ENCODE data around the gene KSR2. TPM values are rescaled to one million over a fixed set of nuclear protein-coding genes. Genes with fewer than 3 reads are reported as not detected.
A peak's percentile ranks its signal among the peaks of the same experiment; 100 is the strongest.
"Not testable (repeated sequence)": the region's sequence is repeated elsewhere in the genome, so short reads cannot be mapped to it uniquely, and the experiment has no call there.

KSR2 gene
- polyA plus RNA-seq, 1 donor, result 1.2 TPM

DNA sequence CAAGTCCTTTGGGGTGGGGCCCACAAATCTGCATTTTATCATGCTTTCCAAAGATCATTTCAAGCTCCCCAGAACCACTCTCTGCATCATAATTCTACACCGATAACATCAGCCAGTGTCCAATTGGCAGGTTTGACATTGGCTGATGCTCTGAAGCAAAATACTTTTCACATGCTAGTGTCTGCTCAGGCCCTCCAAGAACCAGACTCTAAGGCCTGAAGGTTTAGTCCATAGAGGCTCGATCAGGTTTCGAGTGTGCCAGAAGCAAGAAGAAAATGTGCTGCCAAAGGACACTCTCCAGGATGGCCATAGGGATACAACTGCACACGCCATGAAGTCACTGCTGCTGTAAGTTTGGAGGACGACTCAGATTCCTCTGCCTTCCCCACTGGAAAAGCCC, 280.3 kb downstream of the KSR2 start:
- no peak for DNase-seq

DNA sequence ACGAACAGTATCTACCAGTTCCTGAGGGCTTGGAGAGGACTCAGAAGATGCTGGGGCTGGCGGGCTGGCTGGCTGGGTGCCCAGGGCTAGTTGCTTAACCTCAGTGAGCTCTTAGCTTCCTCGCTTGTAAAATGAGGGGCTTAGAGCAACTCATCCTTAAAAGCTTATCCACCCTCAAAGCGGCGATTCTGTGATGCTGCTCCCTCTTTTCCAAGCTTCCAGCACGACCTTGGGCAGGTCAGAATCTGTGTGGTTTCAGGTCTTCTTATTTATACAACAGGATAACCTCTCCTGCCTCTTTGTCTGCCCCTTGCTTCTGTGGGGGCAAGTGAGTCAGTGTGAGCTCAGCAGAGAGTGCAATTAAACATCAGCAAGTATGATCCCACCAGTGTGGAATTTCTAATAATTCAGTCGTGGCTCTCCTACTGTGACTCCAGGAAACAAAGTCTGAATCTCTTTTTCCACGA, 281.8 kb downstream of the KSR2 start:
- DNase-seq, result no peak

DNA sequence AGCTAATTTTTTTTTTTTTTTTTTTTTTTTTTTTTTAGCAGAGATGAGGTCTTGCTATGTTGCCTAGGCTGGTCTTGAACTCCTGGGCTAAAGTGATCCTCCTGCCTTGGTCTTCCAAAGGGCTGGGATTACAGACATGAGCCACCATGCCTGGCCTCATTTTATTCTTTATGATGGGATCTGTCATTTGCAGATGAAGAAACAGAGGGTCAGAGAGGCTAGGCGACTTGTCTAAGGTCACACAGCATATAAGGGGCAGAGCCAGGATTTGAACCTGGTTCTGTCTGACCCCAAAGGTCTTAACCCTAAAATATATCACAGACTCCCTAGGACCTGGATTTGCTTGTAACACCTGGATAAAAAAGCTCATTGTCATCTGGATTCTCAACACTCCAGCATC, 282.6 kb downstream of the KSR2 start:
- no peak for DNase-seq

DNA sequence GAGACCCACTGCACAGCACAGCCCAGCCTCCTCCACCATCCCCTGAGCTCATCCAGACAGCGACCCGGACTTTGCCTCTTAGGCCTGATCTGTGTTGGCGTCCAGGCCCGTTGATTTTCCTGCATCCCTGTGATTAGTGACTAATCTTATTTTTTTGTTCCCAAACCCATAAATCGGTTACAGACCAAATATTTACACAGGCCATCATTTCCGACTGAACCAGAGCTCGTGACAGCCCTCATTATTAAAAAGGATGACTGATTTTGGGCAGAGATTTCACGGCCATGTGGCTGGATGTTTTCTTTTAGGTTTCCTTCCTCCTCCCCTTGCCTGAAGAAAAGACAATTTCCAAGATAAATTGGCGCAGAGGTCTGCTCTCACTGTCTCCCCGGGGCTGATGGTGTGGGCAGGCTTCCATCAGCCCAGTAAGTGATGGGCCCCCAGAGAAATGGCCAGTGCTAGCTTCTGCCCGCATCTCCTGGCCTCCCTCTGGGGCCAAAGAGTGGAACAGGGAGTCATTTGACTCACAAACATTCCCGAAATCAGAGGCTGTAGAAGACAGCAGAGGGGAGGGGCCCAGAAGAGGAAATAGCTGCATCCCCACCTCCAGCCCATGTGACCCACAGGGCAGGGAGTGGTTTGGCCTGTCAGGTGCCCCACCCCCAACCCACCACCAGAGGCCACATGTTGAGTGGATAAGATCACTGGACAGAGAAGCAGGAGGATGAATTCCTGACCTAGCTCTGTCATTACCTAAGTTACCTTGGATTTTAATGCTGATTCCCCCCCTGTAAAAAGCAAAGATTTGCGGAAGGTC, 283.5 kb downstream of the KSR2 start:
- no peak for DNase-seq

DNA sequence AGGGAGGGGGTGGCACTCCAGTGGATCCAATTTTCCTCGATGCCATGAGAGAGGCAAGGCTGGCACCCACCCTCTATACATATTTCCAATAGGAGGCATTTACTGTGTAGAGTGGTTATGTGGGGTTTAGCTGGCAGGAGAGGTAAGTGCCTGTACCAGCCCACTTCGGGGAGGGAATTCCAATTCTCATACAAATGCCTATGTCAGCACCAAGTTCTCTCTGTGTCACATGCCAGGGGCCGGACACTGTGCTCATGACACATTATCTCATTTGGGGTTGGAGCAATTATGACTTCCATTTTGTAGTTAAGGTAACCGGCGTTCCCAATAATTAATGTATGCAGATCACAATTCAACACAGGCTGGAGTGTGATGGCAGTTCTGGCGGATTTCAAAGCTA, 284.3 kb downstream of the KSR2 start:
- no peak for DNase-seq

DNA sequence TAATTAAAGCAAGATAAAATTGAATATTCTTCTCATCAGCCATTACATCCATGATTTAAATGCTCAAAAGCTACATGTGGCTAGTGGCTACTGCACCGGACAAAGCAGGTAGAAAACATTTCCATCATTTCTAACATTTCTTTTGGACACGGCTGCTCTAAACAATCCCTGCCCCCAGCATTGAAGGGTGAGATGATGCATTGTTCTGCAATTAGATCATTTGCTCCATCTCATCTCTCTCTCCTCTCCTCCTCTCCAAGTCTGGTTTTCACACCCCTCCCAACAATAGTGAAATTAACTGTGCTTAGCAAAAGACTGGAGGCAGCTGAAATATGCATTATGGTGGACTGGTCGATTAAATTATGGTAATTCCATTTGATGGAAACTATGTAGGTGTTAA, 288.5 kb downstream of the KSR2 start:
- DNase-seq, result no peak

DNA sequence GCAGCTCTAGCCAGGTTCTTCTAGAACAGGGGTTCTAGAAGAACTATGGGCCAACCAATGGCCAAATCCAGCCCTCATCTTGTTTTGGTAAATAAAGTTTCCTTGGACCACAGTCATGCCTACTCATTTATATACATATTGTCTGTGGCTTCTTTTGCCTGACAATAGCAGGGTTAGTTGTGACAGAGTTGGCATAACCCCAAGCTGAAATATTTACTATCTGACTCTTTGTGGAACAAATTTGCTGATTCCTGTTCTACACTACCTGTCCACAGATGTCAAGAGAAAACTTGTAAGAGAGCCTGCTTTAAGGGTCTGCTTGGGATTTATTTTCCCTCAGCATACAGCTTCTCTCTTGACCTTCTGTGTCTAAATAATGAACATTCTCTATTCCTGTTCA, 289.0 kb downstream of the KSR2 start:
- no peak for DNase-seq

DNA sequence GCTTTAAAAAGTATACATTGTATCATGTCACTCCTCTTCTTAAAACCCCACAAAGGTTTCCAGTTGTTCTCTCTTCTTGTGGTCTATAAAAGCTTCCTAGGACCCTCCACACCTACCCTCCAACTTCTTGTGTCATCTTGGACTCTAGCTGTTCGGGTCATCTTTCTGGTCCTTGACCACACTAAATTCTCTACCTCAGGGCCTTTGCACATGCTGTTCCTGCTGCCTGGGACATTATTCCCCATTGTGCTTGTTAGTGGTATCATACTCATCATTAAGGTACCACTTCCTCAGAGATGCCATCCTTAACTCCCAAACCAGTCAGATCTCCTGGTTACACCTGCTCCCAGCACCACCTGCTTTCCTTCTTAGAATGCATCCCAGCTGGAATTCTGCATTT, 294.0 kb downstream of the KSR2 start:
- DNase-seq, result no peak

DNA sequence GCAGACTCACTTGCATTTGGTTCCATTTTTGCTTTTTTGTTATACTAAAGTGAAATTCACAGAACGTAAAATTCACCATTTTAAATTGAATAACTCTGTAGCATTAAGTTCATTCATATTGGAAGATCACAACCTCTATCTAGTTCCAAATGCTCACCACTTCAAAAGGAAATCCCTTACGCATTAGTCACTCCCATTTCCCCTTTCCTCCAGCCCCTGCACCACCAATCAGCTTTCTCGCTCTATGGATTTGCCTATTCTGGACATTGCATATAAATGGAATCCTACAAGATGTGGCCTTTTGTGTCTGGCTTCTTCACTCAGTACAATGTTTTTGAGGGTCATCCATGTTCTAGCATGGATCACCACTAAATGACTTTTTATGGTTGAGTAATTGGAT, 294.5 kb downstream of the KSR2 start:
- DNase-seq, result no peak

DNA sequence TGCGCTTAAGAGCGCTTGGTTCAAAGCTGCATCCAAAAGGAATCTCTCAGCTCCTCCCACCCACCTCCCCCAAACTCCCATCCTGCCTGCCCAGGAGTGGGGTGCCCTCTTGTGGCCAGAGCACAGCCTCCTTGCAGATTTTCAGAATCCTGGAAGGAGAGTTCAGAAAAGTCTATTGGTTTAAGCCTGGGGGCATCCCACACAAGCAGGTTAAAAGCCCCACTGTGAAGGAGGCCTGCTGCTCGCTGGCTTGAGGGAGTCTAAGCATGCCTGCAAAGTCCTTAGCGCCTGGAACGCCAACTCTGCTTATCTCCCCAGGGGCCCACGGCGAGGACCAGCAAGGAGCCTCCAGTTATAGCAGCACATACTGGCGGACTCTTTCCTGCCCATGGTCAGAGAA, 297.1 kb downstream of the KSR2 start:
- DNase-seq, result no peak

DNA sequence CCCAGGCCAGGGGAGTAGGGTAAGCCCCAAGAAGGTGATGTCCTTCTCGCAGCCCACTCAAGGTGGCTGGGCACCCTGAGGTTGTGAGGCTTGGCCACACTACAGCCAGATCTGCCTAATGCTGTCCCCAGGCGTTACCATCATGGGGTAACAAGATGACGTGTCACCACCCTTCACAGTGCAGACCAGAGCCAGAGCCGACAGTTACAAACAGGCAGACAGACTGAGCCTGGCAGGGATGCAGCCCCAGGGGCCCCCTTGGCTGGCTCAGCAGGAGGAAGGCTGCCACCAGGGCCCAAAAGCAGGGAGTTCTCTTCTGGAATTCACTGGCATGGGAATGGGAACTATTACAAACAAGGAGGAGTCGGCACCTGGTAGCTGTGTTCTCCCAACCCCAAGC, 304.6 kb downstream of the KSR2 start:
- DNase-seq, result no peak

DNA sequence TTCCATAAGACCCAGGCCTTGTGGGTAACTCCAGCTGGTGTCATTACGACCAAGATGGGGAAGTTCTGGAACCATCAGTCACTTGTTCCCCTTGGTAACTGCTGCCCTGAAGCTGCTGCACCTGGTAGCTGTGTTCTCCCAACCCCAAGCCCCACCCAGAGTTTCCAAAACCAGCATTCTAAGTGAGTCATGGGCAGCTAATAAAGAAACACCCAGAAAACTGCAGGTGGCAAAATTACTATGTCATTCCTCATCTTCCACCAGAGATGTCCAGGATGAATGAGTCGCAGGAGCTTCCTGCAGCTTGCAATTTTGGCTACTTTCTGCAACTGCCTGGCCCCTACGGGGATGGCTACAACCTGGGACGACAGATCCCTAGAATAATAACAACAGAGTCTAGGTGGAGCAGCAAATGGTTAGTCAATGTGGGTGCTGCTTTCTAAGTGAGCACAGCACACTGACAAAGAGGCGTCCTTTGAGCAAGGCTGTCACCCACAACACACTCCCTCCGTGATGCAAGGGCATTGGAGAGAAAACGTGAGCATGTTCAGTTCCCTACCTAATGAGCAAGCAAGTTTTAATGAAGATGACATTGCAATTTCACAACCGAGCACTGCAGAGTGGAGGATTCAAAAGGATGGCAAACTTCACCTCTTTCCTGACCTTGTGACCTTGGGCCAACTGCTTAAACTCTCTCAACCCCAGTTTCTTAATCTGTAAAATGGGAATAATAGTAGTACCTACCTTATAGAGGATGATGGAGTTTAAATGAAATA, 306.0 kb downstream of the KSR2 start:
- DNase-seq, result no peak

DNA sequence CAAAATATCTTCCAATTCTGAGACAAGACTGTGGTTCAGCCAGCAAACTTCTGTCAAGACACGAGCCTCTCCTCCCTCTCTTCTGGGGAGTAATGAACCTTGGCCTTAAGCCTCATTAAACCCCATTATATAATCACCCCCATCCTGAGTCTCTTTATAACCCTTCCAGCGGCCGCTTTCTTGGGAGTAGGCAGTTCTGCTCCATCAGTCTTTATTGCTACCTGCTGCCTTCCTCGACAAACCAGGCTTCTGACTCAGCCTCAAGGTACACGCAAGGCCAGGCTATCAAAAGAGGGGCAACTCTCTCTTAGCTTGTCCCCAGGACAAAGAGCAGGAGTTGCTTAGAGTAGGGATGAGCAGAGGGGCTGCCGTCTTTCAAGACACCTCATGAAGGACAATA, 306.6 kb downstream of the KSR2 start:
- DNase-seq, result peak; percentile 10

DNA sequence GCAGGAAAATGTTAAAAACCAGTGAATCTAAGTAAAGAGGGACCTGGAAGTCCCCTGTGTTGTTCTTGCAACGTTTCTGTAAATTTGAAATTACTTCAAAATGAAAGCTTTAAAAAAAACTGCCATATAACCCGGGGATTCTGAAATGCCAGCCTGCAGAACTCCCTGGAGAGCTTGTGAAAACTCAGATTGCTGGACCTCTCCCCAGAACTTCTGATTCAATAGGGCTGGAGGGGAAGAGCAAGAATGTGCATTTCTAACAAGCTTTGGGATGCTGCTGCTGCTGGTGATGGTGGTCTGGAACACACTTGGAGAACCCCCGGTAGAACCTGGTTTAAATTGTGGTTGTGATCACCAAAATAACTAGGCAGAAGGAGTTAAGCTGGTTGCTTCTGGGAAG, 307.3 kb downstream of the KSR2 start:
- no peak for DNase-seq

DNA sequence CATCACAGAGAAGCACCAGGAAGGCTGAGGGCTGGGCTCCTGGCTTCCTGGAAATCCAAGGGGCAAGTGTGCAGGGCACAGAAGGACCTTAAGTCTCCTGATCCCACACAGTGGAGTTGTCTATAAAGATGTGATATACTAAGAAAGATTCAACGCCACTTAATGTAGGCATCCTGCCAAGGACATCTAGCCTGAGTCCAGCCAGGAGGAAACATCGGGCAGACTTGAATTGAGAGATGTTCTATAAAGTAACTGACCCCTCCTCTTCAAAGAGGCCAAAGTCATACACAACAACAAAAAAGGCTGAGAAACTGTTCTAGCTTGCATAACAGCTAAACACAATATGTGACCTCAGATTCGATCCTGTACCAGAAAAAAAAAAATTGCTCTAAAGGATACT, 307.9 kb downstream of the KSR2 start:
- no peak for DNase-seq

DNA sequence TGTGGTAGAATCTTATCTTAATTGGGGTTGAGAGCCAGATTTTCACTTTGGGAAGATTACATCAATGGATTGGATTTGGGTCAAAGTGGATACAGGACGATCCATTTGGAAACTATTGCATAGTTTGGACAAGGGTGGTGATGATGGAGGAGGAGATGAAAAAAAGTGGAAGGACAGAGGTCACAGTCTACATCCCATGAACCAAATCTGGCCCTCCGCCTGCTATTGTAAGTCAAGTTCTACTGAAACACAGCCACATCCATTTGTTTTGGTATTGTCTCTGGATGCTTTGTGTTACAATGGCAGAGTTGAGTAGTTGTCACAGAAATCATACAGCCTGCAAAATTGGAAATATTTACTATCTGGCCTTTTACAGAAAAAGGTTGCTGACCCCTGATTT, 310.6 kb downstream of the KSR2 start:
- DNase-seq, result no peak

DNA sequence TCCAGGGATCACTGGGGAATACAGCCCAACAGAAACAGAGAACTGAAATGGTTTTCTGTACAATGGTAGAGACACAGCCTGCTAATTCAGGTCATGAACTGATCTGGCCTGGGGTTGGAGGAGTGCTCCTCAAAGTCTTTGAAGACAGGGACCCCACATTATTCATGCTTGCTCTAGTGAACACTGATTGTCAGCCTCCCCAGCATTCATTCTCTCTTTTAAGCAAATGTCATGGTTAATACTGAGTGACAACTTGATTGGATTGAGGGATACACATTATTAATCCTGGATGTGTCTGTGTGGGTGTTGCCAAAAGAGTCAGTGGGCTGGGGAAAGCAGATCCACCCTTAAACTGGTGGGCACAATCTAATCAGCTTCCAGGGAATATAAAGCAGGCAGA, 319.0 kb downstream of the KSR2 start:
- no peak for DNase-seq

DNA sequence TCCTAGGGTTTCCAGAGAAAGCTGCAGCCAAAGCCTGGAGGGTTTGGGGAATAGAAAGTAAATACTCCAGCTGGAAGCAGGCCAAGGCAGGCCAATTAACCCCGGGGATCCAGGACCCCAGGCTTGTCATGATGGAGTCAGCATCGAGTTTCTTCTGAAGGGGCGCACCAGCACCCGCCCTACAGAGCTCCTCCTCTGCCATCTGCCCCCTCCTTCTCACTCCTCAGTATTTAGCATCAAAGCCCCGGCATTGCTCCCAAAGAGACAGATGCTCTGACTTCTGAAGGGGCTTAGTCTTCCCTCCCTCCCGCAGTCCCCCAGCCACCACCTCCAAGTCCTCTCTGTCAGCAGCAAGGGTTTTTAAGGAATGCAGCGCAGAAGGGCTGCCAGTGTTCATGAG, 322.3 kb downstream of the KSR2 start:
- no peak for DNase-seq

DNA sequence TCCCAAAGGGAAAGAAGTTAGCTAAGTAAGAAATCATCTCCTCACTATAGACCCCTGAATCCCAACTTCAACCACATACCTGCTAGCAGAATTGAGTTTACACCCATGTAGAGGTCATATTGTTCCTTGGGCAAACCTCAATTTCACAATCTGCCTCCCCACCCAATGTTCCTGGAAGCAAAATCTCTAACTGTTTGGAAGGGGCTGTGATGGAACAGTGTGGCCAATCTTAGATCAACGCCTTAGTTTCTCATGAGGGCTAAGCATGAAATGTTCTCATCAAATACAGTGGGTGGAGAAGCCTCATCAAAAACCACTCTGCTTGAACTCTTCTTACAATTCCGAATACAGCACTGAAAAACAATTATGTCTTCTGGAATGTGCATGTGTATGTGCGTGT, 323.3 kb downstream of the KSR2 start:
- no peak for DNase-seq

DNA sequence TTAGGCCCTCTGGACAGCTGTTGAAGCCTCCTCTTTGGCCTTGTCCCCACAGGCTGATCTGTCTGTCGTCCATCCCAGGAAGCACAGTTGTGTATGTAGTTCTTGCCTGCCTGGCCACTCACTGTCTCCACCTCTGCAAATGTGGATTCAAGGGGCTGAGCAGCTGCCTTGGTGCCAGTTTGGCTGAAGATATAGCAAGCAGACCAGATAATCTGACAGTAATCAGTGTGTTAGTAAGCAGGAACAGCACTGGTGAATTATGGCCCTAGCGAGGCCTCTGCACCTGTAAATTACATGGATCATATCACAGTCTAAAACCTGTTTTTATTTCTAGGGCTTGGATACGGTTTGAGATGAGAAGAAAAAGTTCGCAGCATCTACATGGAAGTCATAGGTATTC, 324.8 kb downstream of the KSR2 start:
- no peak for DNase-seq

DNA sequence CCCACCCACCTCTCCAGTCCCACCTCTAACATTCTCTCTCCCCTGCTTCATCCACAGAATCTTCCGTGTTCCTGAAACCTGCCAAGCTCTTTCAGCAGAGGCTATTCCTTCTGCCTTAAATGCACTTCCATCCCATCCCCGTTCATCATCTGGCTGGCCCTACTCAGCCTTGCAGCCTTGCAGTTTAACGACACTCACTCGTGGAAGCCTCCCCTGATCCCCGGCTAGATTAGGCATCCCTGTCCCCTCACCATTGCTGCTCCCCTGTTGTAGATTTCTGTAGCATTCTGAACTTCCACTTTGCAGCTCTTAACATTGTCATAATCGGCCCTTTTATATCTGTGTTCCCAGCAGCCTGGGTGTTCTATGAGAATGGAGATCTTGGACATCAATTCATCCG, 326.9 kb downstream of the KSR2 start:
- DNase-seq, result no peak

DNA sequence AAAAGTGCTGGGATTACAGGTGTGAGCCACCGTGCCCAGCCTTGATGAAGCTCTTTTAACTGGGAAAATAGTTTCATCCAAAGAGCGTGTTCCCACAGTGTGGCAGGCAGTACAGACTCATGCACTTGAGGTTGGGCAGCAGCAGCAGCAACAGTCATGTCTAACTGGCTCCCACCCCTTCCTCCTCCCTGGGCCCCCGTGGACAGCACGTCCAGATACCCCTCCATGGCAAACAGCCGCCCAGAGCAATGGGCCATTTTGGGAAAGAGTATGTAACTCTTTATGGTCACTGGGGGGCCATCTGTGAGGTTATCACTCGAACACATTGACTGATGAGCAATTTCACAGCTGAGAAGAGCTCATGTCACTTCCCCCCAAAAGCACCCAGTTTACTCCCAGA, 328.3 kb downstream of the KSR2 start:
- DNase-seq, result no peak

DNA sequence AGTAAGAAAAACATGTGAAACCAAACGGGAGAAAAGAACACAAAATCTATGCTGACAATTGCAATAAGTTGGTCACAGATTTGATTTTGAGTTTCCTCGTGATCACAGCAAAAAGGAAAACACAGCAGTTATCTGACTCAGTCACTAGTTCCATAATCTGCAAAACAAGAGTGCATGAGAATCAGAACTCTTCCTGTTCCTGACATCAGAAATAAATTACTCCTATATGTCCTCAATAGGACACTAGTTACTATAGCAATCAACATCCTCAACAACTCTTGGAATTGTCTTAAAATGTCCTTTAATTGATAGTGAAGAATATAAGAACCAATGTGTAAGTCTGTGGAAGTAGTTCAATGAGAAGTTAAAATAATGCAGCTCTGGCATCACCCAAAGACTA, 339.3 kb downstream of the KSR2 start:
- DNase-seq, result no peak

DNA sequence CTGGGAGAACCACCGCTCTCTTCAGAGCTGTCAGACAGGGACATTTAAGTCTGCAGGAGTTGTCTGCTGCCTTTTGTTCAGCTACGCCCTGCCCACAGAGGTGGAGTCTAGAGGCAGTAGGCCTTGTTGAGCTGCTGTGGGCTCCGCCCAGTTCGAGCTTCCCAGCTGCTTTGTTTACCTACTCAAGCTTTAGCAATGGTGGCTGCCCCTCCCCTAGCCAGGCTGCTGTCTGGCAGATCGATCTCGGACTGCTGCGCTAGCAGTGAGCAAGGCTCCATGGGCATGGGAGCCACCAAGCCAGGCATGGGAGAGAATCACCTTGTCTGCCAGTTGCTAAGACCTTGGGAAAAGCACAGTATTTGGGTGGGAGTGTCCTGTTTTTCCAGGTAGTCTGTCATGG, 340.1 kb downstream of the KSR2 start:
- DNase-seq, result not testable (repeated sequence)
